ENCODE results near the gene CORO7.

DNA sequence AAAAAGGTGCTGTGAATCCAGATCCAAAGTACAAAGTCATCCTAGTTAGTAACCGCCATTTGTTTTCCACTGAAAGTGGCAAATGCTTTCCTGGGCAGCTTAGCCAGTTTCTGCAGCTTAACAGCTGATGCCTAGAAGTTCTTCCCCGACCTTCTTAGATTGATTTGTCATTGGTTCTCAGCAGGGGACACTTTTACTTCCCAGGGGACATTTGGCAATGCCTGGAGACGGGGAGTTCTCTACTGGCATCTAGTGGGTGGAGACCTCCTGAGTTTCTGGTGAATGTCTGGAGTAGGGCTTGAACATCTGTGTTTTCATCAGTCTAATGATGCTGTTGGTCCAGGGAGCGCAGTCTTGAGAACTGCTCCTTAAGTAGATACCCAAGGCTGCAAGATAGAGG is 16.8 kb upstream of the CORO7 start:
- TF ChIP-seq POLR2A (IDR thresholded peaks at IDR 0.05) (no peak), POLR2AphosphoS5 (IDR thresholded peaks at IDR 0.05) (no peak), EP300 (IDR thresholded peaks at IDR 0.05) (no peak)
- TF ChIP-seq, protein P1, sequence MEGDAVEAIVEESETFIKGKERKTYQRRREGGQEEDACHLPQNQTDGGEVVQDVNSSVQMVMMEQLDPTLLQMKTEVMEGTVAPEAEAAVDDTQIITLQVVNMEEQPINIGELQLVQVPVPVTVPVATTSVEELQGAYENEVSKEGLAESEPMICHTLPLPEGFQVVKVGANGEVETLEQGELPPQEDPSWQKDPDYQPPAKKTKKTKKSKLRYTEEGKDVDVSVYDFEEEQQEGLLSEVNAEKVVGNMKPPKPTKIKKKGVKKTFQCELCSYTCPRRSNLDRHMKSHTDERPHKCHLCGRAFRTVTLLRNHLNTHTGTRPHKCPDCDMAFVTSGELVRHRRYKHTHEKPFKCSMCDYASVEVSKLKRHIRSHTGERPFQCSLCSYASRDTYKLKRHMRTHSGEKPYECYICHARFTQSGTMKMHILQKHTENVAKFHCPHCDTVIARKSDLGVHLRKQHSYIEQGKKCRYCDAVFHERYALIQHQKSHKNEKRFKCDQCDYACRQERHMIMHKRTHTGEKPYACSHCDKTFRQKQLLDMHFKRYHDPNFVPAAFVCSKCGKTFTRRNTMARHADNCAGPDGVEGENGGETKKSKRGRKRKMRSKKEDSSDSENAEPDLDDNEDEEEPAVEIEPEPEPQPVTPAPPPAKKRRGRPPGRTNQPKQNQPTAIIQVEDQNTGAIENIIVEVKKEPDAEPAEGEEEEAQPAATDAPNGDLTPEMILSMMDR (IDR thresholded peaks at IDR 0.05): no peak

Data from gastroesophageal sphincter (tissue), 3 donors.